HG03064 (cell line): Measurements from ENCODE around the gene CGB1.
"Not testable (repeated sequence)": the region's sequence is repeated elsewhere in the genome, so short reads cannot be mapped to it uniquely, and the experiment has no call there.

Source experiments
- ATAC-seq: cut with Tn5 transposase; IDR thresholded peaks from one replicate; pipeline ENCODE4 v1.9.1; 2021; ENCODE audit warnings: low read depth; ENCODE audit not compliant: unreplicated experiment

CGB1 gene

GRCh38 chr19:49025088-49025487, 11.6 kb downstream of the CGB1 start:
- ATAC-seq: not testable (repeated sequence)

GRCh38 chr19:49024233-49024632, 12.5 kb downstream of the CGB1 start, which contains the start of gene CGB3:
TSS of gene CGB3 (minus strand) at chr19:49024333. CDS start at chr19:49023971, 362 bp downstream.
- ATAC-seq: not testable (repeated sequence)

- ATAC-seq: no peak
Observed at GRCh38 chr19:49022116-49022515, 14.6 kb downstream of the CGB1 start.

- ATAC-seq: no peak
Observed at GRCh38 chr19:49020931-49021895, 15.5 kb downstream of the CGB1 start.

- ATAC-seq: no peak
Observed at GRCh38 chr19:49020342-49020741, 16.4 kb downstream of the CGB1 start.

- no peak for ATAC-seq
Observed at GRCh38 chr19:49019242-49019932, 17.3 kb downstream of the CGB1 start.

- not testable (repeated sequence) for ATAC-seq
Observed at GRCh38 chr19:49018388-49019241, 18.1 kb downstream of the CGB1 start.

GRCh38 chr19:49017666-49018351, 18.9 kb downstream of the CGB1 start:
- ATAC-seq: no peak

GRCh38 chr19:49017041-49017665, 19.5 kb downstream of the CGB1 start, which contains the start of gene LHB:
TSS of gene LHB (minus strand) at chr19:49017091. CDS start at chr19:49017081, 10 bp downstream.
- ATAC-seq: no peak

GRCh38 chr19:49016067-49016839, 20.4 kb downstream of the CGB1 start:
- ATAC-seq: no peak

GRCh38 chr19:49014870-49015255, 21.8 kb downstream of the CGB1 start:
- ATAC-seq: no peak

GRCh38 chr19:49014123-49014869, 22.4 kb downstream of the CGB1 start:
- ATAC-seq: no peak

- no peak for ATAC-seq
Observed at GRCh38 chr19:49011194-49011593, 25.5 kb downstream of the CGB1 start.

- ATAC-seq: no peak
Observed at GRCh38 chr19:49010453-49010852, 26.2 kb downstream of the CGB1 start.

- no peak for ATAC-seq
Observed at GRCh38 chr19:49009828-49010227, 26.9 kb downstream of the CGB1 start.

GRCh38 chr19:49006905-49007304, 29.8 kb downstream of the CGB1 start:
- ATAC-seq: no peak

GRCh38 chr19:49004964-49005614, 31.6 kb downstream of the CGB1 start:
- ATAC-seq: no peak

- ATAC-seq: no peak
Observed at GRCh38 chr19:49004133-49004532, 32.6 kb downstream of the CGB1 start.
